ENCODE data around the gene SLC35F4. TPM values are rescaled to one million over a fixed set of nuclear protein-coding genes. Genes with fewer than 3 reads are reported as not detected.

The SLC35F4 gene
- total and polyA plus RNA-seq, 8 donors: 0.16 to 1.9 (median 0.36) TPM; not detected in 4

DNA sequence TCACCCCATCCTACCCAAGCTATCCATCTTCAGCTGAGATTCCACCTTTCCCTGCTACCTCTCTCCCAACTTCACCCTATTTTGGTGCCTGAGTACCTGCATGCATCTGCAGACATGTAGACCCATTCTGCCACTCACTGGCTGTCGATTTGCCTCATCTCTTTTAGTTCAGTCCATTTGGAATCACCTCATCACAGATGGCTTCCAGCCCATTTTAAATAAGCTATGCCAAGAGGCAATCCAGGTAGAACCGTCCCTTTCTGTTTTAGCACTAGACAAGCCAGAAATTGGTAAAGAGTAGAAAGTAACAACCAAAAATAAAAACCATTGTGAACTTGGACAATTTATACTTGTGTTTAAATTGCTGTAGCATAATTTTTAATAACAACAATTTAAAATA, 11.3 kb downstream of the SLC35F4 start:
- FAIRE-seq (no peak), ATAC-seq (no peak), DNase-seq (no peak)
- 50 to 55% methylated on average over 2 of the region's 2 CpGs for WGBS, 2 donors
- Histone ChIP-seq H3K4me1 (no peaks in the 10 kb centered on the region), H3K36me3 (no peaks in the 10 kb centered on the region), H3K27ac (no peak overlapping the region), H3K4me3 (no peak overlapping the region), H3K27me3 (peaks cover 0 to 6% (median 0%) of the 10 kb centered on the region in 4 donors), H3K9me3 (no peaks in the 10 kb centered on the region)
- intact Hi-C loops (cut with DNase I): no loop called here
- TF ChIP-seq, protein P1, sequence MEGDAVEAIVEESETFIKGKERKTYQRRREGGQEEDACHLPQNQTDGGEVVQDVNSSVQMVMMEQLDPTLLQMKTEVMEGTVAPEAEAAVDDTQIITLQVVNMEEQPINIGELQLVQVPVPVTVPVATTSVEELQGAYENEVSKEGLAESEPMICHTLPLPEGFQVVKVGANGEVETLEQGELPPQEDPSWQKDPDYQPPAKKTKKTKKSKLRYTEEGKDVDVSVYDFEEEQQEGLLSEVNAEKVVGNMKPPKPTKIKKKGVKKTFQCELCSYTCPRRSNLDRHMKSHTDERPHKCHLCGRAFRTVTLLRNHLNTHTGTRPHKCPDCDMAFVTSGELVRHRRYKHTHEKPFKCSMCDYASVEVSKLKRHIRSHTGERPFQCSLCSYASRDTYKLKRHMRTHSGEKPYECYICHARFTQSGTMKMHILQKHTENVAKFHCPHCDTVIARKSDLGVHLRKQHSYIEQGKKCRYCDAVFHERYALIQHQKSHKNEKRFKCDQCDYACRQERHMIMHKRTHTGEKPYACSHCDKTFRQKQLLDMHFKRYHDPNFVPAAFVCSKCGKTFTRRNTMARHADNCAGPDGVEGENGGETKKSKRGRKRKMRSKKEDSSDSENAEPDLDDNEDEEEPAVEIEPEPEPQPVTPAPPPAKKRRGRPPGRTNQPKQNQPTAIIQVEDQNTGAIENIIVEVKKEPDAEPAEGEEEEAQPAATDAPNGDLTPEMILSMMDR (IDR thresholded peaks at IDR 0.05): no peak

DNA sequence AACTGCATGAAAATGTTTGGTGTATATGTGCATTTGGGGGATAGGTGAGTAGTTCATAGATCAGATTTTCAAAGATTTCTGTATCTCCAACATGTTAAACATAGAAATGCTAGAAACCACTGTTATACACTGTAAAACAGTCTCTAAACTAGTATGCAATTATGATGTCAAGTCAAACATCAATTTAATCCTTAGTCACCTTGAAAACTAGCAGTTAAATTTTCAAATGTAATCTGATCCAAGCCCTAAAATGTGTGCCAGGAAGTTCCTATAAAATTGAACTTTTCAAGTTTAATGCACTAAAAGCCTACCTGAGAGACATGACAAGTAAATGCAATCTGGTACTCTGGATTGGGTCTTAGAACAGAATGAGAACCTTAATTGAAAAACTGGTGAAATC, 14.5 kb downstream of the SLC35F4 start:
- no peak for ATAC-seq
- H3K27me3 ChIP-seq: peaks cover 0 to 6% (median 0%) of the 10 kb centered on the region in 4 donors
- FAIRE-seq: no peak
- H3K27ac ChIP-seq: no peak overlapping the region
- no peaks in the 10 kb centered on the region for H3K9me3 ChIP-seq
- TF ChIP-seq, protein P1 (IDR thresholded peaks at IDR 0.05): no peak
- intact Hi-C loops (cut with DNase I): no loop called here
- no peak overlapping the region for H3K4me3 ChIP-seq
- H3K36me3 ChIP-seq: no peaks in the 10 kb centered on the region
- no peak for DNase-seq
- H3K4me1 ChIP-seq: no peaks in the 10 kb centered on the region

- intact Hi-C loops (cut with DNase I): no loop called here
- no peak overlapping the region for H3K4me3 ChIP-seq
- no peak for ATAC-seq
Measured at GRCh38 chr14:57848786-57849185, 17.1 kb downstream of the SLC35F4 start.

GRCh38 chr14:57848353-57848752, 17.5 kb downstream of the SLC35F4 start:
- 82 to 83% methylated on average over 4 of the region's 4 CpGs for WGBS, 2 donors

More at GRCh38 chr14:57848786-57849185, 17.1 kb downstream of the SLC35F4 start:
- H3K36me3 ChIP-seq: no peaks in the 10 kb centered on the region
- FAIRE-seq (no peak), DNase-seq (no peak)
- H3K4me1 ChIP-seq: no peaks in the 10 kb centered on the region
- H3K27ac ChIP-seq: no peak overlapping the region
- H3K27me3 ChIP-seq: no peaks in the 10 kb centered on the region
- 50 to 64% methylated on average over 3 of the region's 3 CpGs for WGBS, 2 donors
- no peaks in the 10 kb centered on the region for H3K9me3 ChIP-seq
- TF ChIP-seq, protein P1 (IDR thresholded peaks at IDR 0.05): no peak

DNA sequence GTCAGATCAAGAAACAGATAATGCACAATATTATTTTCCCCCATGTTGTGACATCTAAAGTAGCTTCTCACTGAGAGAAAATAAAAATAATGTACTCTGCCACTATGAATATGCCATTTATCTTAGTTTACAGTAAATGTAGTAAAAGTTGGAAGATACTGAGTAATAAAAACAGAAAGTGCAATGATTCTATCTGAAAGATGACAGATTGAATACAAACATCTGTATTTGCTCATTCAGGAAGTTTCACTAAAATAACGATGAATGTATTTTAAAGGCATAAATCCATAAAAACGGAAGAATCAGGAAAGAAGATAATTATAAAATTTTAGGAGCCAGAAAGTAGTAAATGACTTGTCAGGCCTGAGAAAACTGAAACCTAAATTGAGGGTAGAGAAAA, 18.2 kb downstream of the SLC35F4 start:
- Histone ChIP-seq H3K9me3 (no peaks in the 10 kb centered on the region), H3K36me3 (no peaks in the 10 kb centered on the region), H3K27ac (no peak overlapping the region), H3K27me3 (no peaks in the 10 kb centered on the region), H3K4me1 (no peaks in the 10 kb centered on the region), H3K4me3 (no peak overlapping the region)
- intact Hi-C loops (cut with DNase I): no loop called here
- DNase-seq: no peak
- WGBS, 2 donors: 68 to 76% methylated on average over 2 of the region's 2 CpGs
- FAIRE-seq: no peak
- no peak for ATAC-seq
- TF ChIP-seq, protein P1 (IDR thresholded peaks at IDR 0.05): no peak

More at GRCh38 chr14:57848353-57848752, 17.5 kb downstream of the SLC35F4 start:
- Histone ChIP-seq H3K36me3 (no peaks in the 10 kb centered on the region), H3K4me3 (no peak overlapping the region), H3K4me1 (no peaks in the 10 kb centered on the region), H3K9me3 (no peaks in the 10 kb centered on the region), H3K27ac (no peak overlapping the region), H3K27me3 (no peaks in the 10 kb centered on the region)
- DNase-seq (no peak), FAIRE-seq (no peak), ATAC-seq (no peak)
- intact Hi-C loops (cut with DNase I): no loop called here
- TF ChIP-seq, protein P1 (IDR thresholded peaks at IDR 0.05): no peak

Measured in pancreas (tissue), 10 donors.